Neural progenitor cell (in vitro differentiated cells): ENCODE results near the gene CNTNAP4.

ENCODE experiments used
- EZH2 ChIP-seq: fragments of 200-600 bp; sonication (generic); IDR thresholded peaks from 2 replicates; pipeline ENCODE4 v1.6.1; 2017; ENCODE audit warnings: antibody characterized with exemption, mild to moderate bottlenecking, moderate library complexity
- EZH2phosphoT487 ChIP-seq: fragments of 200-600 bp; sonication (generic); IDR thresholded peaks from 2 replicates; pipeline ENCODE4 v1.6.1; 2017; ENCODE audit warnings: antibody characterized with exemption
- TF ChIP-seq, protein P1 (sequence below): fragments of 200-600 bp; sonication (generic); IDR thresholded peaks from 2 replicates; pipeline ENCODE4 v1.5.1; 2017; ENCODE audit warnings: antibody characterized with exemption, mild to moderate bottlenecking

DNA sequence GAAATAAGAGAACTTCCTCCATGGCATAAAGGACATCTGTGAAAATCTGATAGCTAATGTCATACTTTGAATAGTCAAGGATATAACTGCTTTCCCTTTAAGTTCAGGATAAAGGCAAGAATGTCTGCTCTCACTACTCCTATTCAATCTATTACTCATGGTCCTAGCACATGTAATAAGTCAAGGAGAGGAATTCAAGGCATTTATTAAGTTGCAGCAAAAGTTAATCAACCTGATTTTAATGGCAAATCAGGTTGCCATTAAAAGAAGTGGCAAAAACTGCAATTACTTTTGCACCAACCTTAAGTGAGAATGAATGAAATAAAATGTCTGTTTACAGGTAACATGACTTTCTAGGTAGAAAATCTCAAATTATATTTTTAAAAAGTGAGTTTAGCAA is 225.9 kb downstream of the CNTNAP4 start:
- TF ChIP-seq EZH2, result no peak
- TF ChIP-seq, protein P1, sequence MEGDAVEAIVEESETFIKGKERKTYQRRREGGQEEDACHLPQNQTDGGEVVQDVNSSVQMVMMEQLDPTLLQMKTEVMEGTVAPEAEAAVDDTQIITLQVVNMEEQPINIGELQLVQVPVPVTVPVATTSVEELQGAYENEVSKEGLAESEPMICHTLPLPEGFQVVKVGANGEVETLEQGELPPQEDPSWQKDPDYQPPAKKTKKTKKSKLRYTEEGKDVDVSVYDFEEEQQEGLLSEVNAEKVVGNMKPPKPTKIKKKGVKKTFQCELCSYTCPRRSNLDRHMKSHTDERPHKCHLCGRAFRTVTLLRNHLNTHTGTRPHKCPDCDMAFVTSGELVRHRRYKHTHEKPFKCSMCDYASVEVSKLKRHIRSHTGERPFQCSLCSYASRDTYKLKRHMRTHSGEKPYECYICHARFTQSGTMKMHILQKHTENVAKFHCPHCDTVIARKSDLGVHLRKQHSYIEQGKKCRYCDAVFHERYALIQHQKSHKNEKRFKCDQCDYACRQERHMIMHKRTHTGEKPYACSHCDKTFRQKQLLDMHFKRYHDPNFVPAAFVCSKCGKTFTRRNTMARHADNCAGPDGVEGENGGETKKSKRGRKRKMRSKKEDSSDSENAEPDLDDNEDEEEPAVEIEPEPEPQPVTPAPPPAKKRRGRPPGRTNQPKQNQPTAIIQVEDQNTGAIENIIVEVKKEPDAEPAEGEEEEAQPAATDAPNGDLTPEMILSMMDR, result no peak
- TF ChIP-seq EZH2phosphoT487, result no peak
